RWPE1 (cell line): Measurements from ENCODE around the gene PKIG.

Source experiments
- CTCF ChIA-PET: fragments of 350-600 bp; sonication (Branson Sonifier 250); formaldehyde crosslinking; extraction: SDS; loops from one replicate; lab custom pipeline; 2021; lab: Yijun Ruan, JAX
- POLR2A ChIA-PET: fragments of 400-600 bp; formaldehyde crosslinking; extraction: SDS; loops from one replicate; lab custom pipeline; 2020; ENCODE audit warnings: antibody characterized with exemption; ENCODE audit not compliant: low non-redundant PET; lab: Yijun Ruan, JAX
- DNase-seq: peaks from one replicate; pipeline ENCODE4 v3.0.0; 2012; ENCODE audit warnings: low spot score
- H3K27ac ChIP-seq: fragments of 450-650 bp; 2 replicates; pipeline ENCODE4 v1.5.1; 2017
- CTCF ChIP-seq: fragments of 450-650 bp; conservative IDR thresholded peaks from 2 replicates; pipeline ENCODE4 v1.5.1; 2017; ENCODE audit warnings: low read depth, mild to moderate bottlenecking

Gene PKIG

GRCh38 chr20:44600758-44601201 lies 18.4 kb downstream of the PKIG start:
- ChIA-PET CTCF (no interaction called here), POLR2A (no interaction called here)
- H3K27ac ChIP-seq, result no peak overlapping the region
- no peak for TF ChIP-seq CTCF
- no peak for DNase-seq

DNA sequence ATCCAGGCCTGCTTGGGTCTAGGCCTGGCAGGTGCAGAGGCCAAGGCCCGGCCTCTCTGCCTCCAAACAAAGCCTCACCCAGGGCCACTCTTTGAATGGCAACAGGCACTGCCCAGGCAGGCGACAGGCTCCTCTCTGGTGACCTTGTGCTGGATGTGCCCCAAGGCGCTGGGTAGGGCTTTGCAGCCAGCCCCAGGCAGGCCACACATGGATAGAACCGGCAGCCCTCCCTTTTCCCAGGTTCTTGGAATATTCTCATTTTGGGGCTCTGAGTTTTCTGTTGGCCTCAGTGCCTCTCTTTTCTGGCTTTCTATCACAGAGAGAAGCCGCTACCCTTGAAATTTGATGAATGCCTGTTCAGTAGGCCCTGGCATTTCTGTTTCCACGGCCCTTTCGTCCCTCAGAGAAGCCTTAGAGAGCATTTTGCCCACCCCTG lies 18.9 kb downstream of the PKIG start:
- ChIA-PET POLR2A (no interaction called here), CTCF (no interaction called here)
- H3K27ac ChIP-seq, result no peak overlapping the region

DNA sequence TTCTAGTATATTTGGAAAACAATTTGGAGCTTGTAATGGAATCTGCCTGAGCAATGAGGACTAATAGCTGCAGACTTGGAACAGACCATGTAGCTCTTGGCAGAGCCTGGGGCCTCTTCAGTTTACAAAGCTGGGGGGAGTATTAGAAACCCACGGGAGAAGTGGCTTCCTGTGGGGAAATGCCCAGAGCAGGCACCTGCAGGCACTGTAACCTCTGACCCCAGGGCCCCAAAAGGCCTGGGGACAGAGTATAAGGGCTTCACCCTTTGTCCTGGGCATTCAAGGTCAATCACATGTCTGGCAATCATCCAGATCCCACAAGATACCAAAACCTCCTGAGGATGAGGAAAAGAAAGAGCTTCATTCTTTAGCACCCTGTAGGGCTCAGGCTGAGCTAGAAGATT lies 19.4 kb downstream of the PKIG start:
- CTCF ChIA-PET, result interaction anchor here (0.6 kb wide), 1 partner anchor 44 kb away, joined by 3 read pairs; no protein-coding TSS in a partner anchor

More for the DNA sequence above, 18.9 kb downstream of the PKIG start:
- TF ChIP-seq CTCF, result no peak
- DNase-seq, result no peak

GRCh38 chr20:44603327-44603726 lies 20.9 kb downstream of the PKIG start:
- TF ChIP-seq CTCF, result no peak
- no peak for DNase-seq
- CTCF ChIA-PET, result interaction anchor here (0.6 to 1.1 kb wide), 8 partner anchors 11 to 688 kb away, joined by 3 to 7 read pairs (median 3); no protein-coding TSS in a partner anchor
- H3K27ac ChIP-seq, result no peak overlapping the region
- POLR2A ChIA-PET, result interaction anchor here (0.6 kb wide), 1 partner anchor 454 kb away, joined by 3 read pairs; no protein-coding TSS in a partner anchor

More for the DNA sequence above, 19.4 kb downstream of the PKIG start:
- no peak for DNase-seq
- POLR2A ChIA-PET, result no interaction called here
- no peak for TF ChIP-seq CTCF
- H3K27ac ChIP-seq, result no peak overlapping the region

DNA sequence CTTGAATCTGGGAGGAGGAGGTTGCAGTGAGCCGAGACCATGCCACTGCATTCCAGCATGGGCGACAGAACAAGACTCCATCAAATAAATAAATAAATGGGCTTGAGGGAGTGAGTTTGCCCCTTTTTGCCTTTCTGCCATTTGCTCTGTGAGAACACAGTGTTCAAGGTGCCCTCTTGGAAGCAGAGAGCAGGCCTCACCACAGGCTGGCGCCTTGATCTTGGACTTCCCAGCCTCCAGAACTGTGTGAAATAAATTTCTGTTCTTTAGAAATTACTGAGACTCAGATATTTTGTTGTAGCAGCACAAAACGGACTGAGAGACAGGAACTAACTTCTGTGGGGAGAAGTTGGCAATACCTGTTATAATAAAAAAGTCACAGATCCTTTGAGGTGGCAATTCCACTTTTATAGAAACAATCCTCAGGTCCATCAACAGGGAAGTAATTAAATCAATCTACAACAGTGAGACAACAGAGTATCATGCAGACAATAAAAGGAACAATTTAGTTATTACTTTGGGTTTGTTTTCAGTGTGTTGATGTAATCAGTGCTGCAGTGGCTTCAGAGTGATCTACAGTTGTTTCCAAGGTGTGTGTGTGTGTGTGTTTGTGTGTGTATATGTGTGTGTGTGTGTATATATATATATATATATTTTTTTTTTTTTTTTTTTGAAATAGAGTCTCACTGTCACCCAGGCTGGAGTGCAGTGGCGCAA lies 24.5 kb downstream of the PKIG start:
- DNase-seq, result no peak
- POLR2A ChIA-PET, result no interaction called here
- TF ChIP-seq CTCF, result no peak
- no peak overlapping the region for H3K27ac ChIP-seq
- CTCF ChIA-PET, result interaction anchor here (0.6 kb wide), 2 partner anchors 9 to 192 kb away, joined by 3 read pairs; no protein-coding TSS in a partner anchor

- no peak for TF ChIP-seq CTCF
- peak overlapping the region; percentile 64 for H3K27ac ChIP-seq
- DNase-seq, result no peak
- POLR2A ChIA-PET, result no interaction called here
- CTCF ChIA-PET, result interaction anchor here (0.6 to 2.9 kb wide), 20 partner anchors 9 to 560 kb away, joined by 3 to 25 read pairs (median 5); partner anchors contain the start of gene TTPAL
Measured at GRCh38 chr20:44609006-44609515, 26.7 kb downstream of the PKIG start.
